ENCODE results near the gene GMDS. TPM values are rescaled to one million over a fixed set of nuclear protein-coding genes. Genes with fewer than 3 reads are reported as not detected.

GMDS gene
- total RNA-seq, 4 donors from 2014 or later: 197 to 375 (median 215) TPM

DNA sequence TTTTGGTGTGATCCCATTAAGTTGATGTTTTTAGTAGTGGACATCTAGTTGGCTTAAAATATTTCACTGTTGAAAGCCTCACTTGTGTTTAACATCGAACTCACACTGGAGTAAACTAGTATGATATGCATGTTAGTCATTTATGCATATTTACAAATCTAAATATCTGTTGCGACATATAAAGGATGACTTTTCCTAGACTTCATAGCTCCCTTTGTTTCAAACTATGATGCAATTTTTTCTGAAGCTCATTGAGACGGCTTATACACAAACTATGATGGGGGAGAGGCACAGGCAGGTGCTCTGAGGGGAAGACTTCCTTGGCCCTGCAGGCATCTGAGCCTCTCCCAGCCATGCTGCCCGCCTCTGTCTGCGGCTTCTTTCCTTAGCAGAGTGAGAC is 647.5 kb downstream of the GMDS start:
- TF ChIP-seq, protein P1, sequence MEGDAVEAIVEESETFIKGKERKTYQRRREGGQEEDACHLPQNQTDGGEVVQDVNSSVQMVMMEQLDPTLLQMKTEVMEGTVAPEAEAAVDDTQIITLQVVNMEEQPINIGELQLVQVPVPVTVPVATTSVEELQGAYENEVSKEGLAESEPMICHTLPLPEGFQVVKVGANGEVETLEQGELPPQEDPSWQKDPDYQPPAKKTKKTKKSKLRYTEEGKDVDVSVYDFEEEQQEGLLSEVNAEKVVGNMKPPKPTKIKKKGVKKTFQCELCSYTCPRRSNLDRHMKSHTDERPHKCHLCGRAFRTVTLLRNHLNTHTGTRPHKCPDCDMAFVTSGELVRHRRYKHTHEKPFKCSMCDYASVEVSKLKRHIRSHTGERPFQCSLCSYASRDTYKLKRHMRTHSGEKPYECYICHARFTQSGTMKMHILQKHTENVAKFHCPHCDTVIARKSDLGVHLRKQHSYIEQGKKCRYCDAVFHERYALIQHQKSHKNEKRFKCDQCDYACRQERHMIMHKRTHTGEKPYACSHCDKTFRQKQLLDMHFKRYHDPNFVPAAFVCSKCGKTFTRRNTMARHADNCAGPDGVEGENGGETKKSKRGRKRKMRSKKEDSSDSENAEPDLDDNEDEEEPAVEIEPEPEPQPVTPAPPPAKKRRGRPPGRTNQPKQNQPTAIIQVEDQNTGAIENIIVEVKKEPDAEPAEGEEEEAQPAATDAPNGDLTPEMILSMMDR (IDR thresholded peaks at IDR 0.05): no peak
- TF ChIP-seq POLR2A (IDR thresholded peaks at IDR 0.05): no peak
- peaks cover 0 to 12% (median 0%) of the 10 kb centered on the region in 4 donors for H3K4me1 ChIP-seq
- H3K27ac ChIP-seq: no peak overlapping the region
- H3K36me3 ChIP-seq: no peaks in the 10 kb centered on the region
- H3K27me3 ChIP-seq: no peaks in the 10 kb centered on the region
- no peak overlapping the region for H3K4me3 ChIP-seq
- DNase-seq: no peak
- no peaks in the 10 kb centered on the region for H3K9me3 ChIP-seq

DNA sequence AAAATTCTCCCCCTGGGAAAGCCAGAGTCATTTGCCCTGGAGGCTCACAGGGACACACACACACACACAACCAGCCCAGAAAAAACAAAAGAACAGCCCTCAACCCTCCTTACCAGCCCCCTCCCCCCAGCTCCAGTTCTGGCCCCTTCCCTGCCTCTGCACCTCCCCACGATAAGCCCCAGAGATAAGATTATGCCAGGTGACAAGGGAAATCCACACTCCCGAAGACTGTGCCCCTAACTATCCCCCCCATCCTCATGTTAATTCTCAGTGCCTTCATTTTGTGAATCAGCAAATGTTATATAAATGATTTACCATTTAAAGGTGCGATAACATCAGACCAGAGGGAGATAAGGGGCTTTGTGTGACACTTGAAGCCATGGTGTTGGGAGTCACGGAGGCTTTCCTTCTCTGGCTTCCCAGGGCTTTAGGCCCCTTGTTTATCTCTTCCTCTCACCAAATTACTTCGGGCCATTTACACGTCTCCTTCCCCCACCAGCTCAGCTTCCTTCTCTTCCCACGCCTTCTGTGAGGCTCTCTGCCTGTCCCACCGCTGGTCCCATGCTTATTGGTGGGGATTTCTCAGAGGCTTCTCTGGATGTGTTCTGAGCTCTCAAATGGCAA is 648.2 kb downstream of the GMDS start:
- H3K27me3 ChIP-seq: no peaks in the 10 kb centered on the region
- no peak for TF ChIP-seq POLR2A (IDR thresholded peaks at IDR 0.05)
- TF ChIP-seq, protein P1 (IDR thresholded peaks at IDR 0.05): no peak
- H3K27ac ChIP-seq: no peak overlapping the region
- DNase-seq: no peak
- H3K36me3 ChIP-seq: no peaks in the 10 kb centered on the region
- no peak overlapping the region for H3K4me3 ChIP-seq
- no peaks in the 10 kb centered on the region for H3K9me3 ChIP-seq
- H3K4me1 ChIP-seq: peaks cover 0 to 12% (median 0%) of the 10 kb centered on the region in 4 donors

DNA sequence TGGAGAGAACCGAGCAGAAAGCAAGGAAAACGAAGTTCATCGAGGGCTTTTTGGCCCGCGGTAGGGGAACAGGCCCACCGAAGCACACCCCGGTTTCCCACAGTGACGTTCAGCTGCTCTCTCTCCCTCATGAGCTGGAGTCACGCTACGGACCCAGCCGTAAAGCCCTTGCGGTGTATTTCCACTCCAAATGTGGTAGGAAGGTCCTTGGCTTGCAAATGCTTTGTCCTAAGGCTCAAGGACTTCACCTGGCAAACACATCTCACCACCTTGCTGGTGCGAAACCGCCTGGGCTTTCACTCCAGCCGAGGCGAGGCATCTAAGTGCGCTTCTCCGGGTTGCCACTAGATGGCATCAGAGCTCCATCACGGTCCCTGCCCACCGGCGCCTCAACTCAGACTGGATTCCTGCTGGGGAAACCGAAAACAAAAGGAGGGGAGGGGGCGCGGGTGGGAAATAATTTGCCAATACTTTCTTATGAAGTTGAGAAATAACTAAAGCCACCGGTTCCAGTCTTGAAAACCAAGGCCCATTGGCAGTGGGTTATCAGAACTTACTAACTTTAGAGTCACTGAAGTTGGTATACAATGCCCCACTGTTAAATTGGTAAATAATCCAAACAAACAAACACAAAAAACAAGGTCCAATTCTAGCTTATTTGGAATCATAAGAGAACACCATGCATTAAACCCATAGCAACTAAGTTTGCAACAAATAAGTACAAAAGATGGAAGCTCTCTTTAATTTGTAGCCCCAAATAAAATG is 649.1 kb downstream of the GMDS start:
- TF ChIP-seq, protein P1 (IDR thresholded peaks at IDR 0.05): peak; percentile 68 to 97 (median 93)
- TF ChIP-seq POLR2A (IDR thresholded peaks at IDR 0.05): no peak
- Histone ChIP-seq H3K4me3 (no peak overlapping the region), H3K9me3 (no peaks in the 10 kb centered on the region), H3K27ac (no peak overlapping the region), H3K4me1 (peaks cover 0 to 8% (median 0%) of the 10 kb centered on the region in 4 donors), H3K36me3 (no peaks in the 10 kb centered on the region), H3K27me3 (no peaks in the 10 kb centered on the region)
- DNase-seq: peak; percentile 48 to 79 (median 73)

DNA sequence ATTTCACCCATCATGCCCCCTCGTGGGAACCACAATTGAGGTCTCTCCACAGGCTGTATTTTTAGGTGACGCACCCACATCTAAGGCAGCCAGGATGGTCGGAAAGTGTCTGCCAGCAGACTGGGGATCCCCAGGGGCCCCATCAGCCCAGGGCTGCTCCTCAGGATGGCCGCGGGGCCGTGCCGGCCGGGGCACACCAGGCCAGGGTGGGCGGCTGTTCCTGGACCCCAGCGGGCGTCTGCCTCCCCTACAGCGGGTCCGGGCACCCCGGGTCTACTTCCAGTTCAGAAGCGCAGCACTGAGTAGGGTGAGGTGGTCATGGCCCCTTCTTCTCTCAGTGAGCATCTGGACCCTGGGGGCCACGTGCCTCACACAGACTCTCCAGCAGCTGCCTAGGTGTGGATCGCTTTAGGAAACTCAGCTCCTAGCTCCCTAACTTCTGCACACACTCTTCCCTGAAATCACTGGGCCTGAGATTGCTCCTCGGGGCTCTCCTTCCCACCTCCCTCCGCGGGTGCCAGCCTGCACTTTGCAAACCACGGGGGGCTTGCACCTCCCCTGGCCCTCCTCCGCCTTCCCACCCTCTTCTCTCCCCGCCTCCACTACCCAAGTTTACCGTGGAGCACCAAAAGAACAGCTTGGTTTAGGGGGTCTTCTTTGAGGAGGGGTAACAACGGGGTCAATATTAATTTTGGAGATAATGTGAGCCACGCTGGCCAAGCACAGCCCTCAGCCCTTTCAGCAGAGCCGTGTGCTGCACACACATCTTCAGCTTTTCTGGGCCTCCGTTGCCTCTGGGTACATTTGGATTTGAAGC is 649.9 kb downstream of the GMDS start:
- no peaks in the 10 kb centered on the region for H3K9me3 ChIP-seq
- H3K27me3 ChIP-seq: no peaks in the 10 kb centered on the region
- DNase-seq: peak in 1 of 3 donors; percentile 30
- TF ChIP-seq, protein P1 (IDR thresholded peaks at IDR 0.05): no peak
- TF ChIP-seq POLR2A (IDR thresholded peaks at IDR 0.05): no peak
- H3K4me1 ChIP-seq: peaks cover 0 to 7% (median 0%) of the 10 kb centered on the region in 4 donors
- no peak overlapping the region for H3K27ac ChIP-seq
- no peak overlapping the region for H3K4me3 ChIP-seq
- no peaks in the 10 kb centered on the region for H3K36me3 ChIP-seq

DNA sequence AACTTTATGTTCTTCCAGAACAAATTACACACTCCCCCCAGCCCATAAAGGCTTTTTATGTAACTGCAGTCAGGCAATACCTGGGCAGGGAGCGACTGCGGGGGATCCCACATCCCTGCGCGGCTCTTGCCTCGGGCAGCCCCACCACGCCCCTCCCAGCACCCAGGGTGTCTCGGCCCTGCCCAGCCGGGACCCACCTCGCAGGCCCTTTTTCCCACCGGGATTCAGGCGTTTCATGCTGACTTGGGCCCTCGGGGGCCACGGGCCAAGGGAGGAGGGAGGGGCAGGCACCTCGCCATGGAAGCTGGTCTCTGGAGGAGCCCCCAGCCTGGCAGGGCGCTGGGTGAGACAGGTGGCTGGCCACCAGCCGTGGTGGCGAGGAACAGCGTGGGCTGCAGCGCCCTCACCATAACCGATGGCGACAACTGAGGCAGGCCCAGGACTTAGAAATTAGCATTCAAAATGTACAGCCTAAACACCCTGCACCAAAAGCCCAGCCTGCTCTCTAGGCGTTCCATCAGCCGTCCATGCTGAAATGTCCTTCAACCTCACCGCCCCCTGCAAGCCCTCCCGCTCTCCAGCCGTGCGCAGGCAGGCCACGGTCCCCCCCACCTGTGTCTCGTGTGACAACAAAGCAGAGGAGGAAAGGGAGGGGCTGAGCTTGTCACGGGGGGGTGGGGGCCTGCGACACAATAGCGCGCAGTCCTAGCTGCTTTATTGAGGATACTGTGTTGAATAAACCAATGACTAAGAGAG is 650.8 kb downstream of the GMDS start:
- H3K4me3 ChIP-seq: no peak overlapping the region
- peak in 1 of 3 donors; percentile 39 for DNase-seq
- H3K4me1 ChIP-seq: peaks cover 0 to 7% (median 0%) of the 10 kb centered on the region in 4 donors
- no peaks in the 10 kb centered on the region for H3K9me3 ChIP-seq
- TF ChIP-seq, protein P1 (IDR thresholded peaks at IDR 0.05): no peak
- TF ChIP-seq POLR2A (IDR thresholded peaks at IDR 0.05): no peak
- no peaks in the 10 kb centered on the region for H3K27me3 ChIP-seq
- H3K27ac ChIP-seq: no peak overlapping the region
- no peaks in the 10 kb centered on the region for H3K36me3 ChIP-seq

All from Peyer's patch (tissue), 4 donors.